IPS-NIHi7 (cell line): ENCODE results near the gene SDK2.

Experiments used
- DNase-seq: peaks from one replicate; pipeline ENCODE4 v3.0.0; 2012; ENCODE audit warnings: mixed read lengths; ENCODE audit errors: extremely low spot score

The SDK2 gene

GRCh38 chr17:73304971-73305812 is 339.1 kb downstream of the SDK2 start:
- peak; percentile 71 for DNase-seq

GRCh38 chr17:73304438-73304837 is 339.8 kb downstream of the SDK2 start:
- no peak for DNase-seq

GRCh38 chr17:73302189-73302588 is 342.1 kb downstream of the SDK2 start:
- no peak for DNase-seq

GRCh38 chr17:73301369-73301768 is 342.9 kb downstream of the SDK2 start:
- DNase-seq, result no peak

- DNase-seq, result no peak
Measured at GRCh38 chr17:73300392-73300791, 343.9 kb downstream of the SDK2 start.

- DNase-seq, result no peak
Measured at GRCh38 chr17:73297934-73298861, 346.0 kb downstream of the SDK2 start.

GRCh38 chr17:73293480-73293911 is 350.7 kb downstream of the SDK2 start:
- no peak for DNase-seq

GRCh38 chr17:73293031-73293430 is 351.2 kb downstream of the SDK2 start:
- no peak for DNase-seq

GRCh38 chr17:73292031-73292531 is 352.2 kb downstream of the SDK2 start:
- DNase-seq, result no peak

GRCh38 chr17:73291260-73291801 is 352.9 kb downstream of the SDK2 start:
- no peak for DNase-seq

GRCh38 chr17:73290399-73291259 is 353.6 kb downstream of the SDK2 start:
- no peak for DNase-seq

- DNase-seq, result no peak
Measured at GRCh38 chr17:73289549-73290254, 354.5 kb downstream of the SDK2 start.

- no peak for DNase-seq
Measured at GRCh38 chr17:73288534-73289302, 355.5 kb downstream of the SDK2 start.

- DNase-seq, result no peak
Measured at GRCh38 chr17:73286863-73287296, 357.4 kb downstream of the SDK2 start.

- DNase-seq, result no peak
Measured at GRCh38 chr17:73285916-73286862, 358.1 kb downstream of the SDK2 start.

GRCh38 chr17:73285603-73285908 is 358.7 kb downstream of the SDK2 start:
- DNase-seq, result no peak

- no peak for DNase-seq
Measured at GRCh38 chr17:73284906-73285602, 359.2 kb downstream of the SDK2 start.
